H9 (cell line): ENCODE results near the gene RINT1. TPM values are rescaled to one million over a fixed set of nuclear protein-coding genes. Genes with fewer than 3 reads are reported as not detected.

Source experiments
- DNase-seq: peaks from one replicate; pipeline ENCODE4 v3.0.0-alpha.2; 2017
- H2AFZ ChIP-seq: one replicate; pipeline ENCODE4 v1.6.1; 2013; ENCODE audit warnings: mild to moderate bottlenecking, low read length, control low read depth, moderate library complexity
- H2AK5ac ChIP-seq: 2 replicates; pipeline ENCODE4 v1.6.1; 2013; ENCODE audit warnings: low read length, control low read depth, mixed read lengths; ENCODE audit not compliant: insufficient read length
- H2BK120ac ChIP-seq: one replicate; pipeline ENCODE4 v1.6.1; 2013; ENCODE audit warnings: low read depth, mild to moderate bottlenecking, low read length, control low read depth, inconsistent platforms; ENCODE audit not compliant: poor library complexity, severe bottlenecking
- H2BK12ac ChIP-seq: 2 replicates; pipeline ENCODE4 v1.6.1; 2013; ENCODE audit warnings: low read length, control low read depth, mixed read lengths, low read depth; ENCODE audit not compliant: insufficient read length
- H2BK15ac ChIP-seq: 2 replicates; pipeline ENCODE4 v1.6.1; 2013; ENCODE audit warnings: low read depth, low read length, control low read depth
- H2BK20ac ChIP-seq: one replicate; pipeline ENCODE4 v1.6.1; 2013; ENCODE audit warnings: low read depth, mild to moderate bottlenecking, low read length, control low read depth, inconsistent platforms; ENCODE audit not compliant: poor library complexity, severe bottlenecking
- H2BK5ac ChIP-seq: 2 replicates; pipeline ENCODE4 v1.6.1; 2013; ENCODE audit warnings: low read length, control low read depth, mixed read lengths; ENCODE audit not compliant: insufficient read length
- H3K14ac ChIP-seq: 2 replicates; pipeline ENCODE4 v1.6.1; 2013; ENCODE audit warnings: low read length, control low read depth; ENCODE audit not compliant: insufficient read depth
- H3K18ac ChIP-seq: 2 replicates; pipeline ENCODE4 v1.6.1; 2013; ENCODE audit warnings: low read depth, mild to moderate bottlenecking, mixed read lengths, low read length, control low read depth; ENCODE audit not compliant: insufficient read length
- H3K23ac ChIP-seq: 2 replicates; pipeline ENCODE4 v1.6.1; 2013; ENCODE audit warnings: low read length, control low read depth, mixed read lengths, low read depth; ENCODE audit not compliant: insufficient read length
- H3K23me2 ChIP-seq: 2 replicates; pipeline ENCODE4 v1.6.1; 2013; ENCODE audit warnings: low read depth, mild to moderate bottlenecking, mixed read lengths, low read length, control low read depth; ENCODE audit not compliant: insufficient read length, poor library complexity, severe bottlenecking
- H3K27ac ChIP-seq: 2 replicates; pipeline ENCODE4 v1.5.1; 2013; ENCODE audit warnings: low read length, control low read depth, mixed read lengths, low read depth; ENCODE audit not compliant: insufficient read length
- H3K27me3 ChIP-seq: 2 replicates; pipeline ENCODE4 v1.6.1; 2013; ENCODE audit warnings: low read length, control low read depth, inconsistent platforms; ENCODE audit not compliant: insufficient read depth
- H3K4ac ChIP-seq: 2 replicates; pipeline ENCODE4 v1.6.1; 2013; ENCODE audit warnings: low read depth, mild to moderate bottlenecking, control low read depth, inconsistent platforms, low read length, moderate library complexity
- H3K4me1 ChIP-seq: 2 replicates; pipeline ENCODE4 v1.6.1; 2013; ENCODE audit warnings: low read length, control low read depth, inconsistent platforms; ENCODE audit not compliant: insufficient read depth
- H3K4me2 ChIP-seq: 2 replicates; pipeline ENCODE4 v1.6.1; 2013; ENCODE audit warnings: low read length, control low read depth, mixed read lengths; ENCODE audit not compliant: insufficient read length, insufficient read depth
- H3K56ac ChIP-seq: 2 replicates; pipeline ENCODE4 v1.6.1; 2013; ENCODE audit warnings: low read depth, mild to moderate bottlenecking, mixed read lengths, low read length, control low read depth; ENCODE audit not compliant: insufficient read length
- H3K79me1 ChIP-seq: 2 replicates; pipeline ENCODE4 v1.6.1; 2013; ENCODE audit warnings: low read depth, mild to moderate bottlenecking, moderate library complexity, low read length, control low read depth, inconsistent platforms; ENCODE audit not compliant: insufficient read depth, poor library complexity, severe bottlenecking
- H3K79me2 ChIP-seq: 2 replicates; pipeline ENCODE4 v1.6.1; 2013; ENCODE audit warnings: low read length, control low read depth, inconsistent platforms; ENCODE audit not compliant: insufficient read depth
- H3K9ac ChIP-seq: 2 replicates; pipeline ENCODE4 v1.6.1; 2013; ENCODE audit warnings: low read length, control low read depth, mixed read lengths; ENCODE audit not compliant: insufficient read length; ENCODE audit errors: extremely low read depth
- H3K9me3 ChIP-seq: one replicate; pipeline ENCODE4 v1.6.1; 2013; ENCODE audit warnings: low read depth, low read length, inconsistent platforms; ENCODE audit not compliant: control insufficient read depth
- H3T11ph ChIP-seq: one replicate; pipeline ENCODE4 v1.6.1; 2013; ENCODE audit warnings: mild to moderate bottlenecking, low read length, control low read depth, inconsistent platforms
- H4K20me1 ChIP-seq: one replicate; pipeline ENCODE4 v1.6.1; 2013; ENCODE audit not compliant: control insufficient read depth, insufficient read length, insufficient read depth
- H4K5ac ChIP-seq: 2 replicates; pipeline ENCODE4 v1.6.1; 2013; ENCODE audit warnings: low read depth, mild to moderate bottlenecking, mixed read lengths, low read length, control low read depth; ENCODE audit not compliant: insufficient read length
- H4K8ac ChIP-seq: replicated peaks from 2 replicates; pipeline ENCODE4 v1.6.1; 2013; ENCODE audit warnings: low read length, control low read depth, mixed read lengths, low read depth; ENCODE audit not compliant: insufficient read length
- H4K91ac ChIP-seq: 2 replicates; pipeline ENCODE4 v1.6.1; 2013; ENCODE audit warnings: low read depth, mild to moderate bottlenecking, moderate library complexity, mixed read lengths, low read length, control low read depth; ENCODE audit not compliant: insufficient read length
- H3K27ac Mint-ChIP-seq, 3 experiments: 2 replicates in 2 of 3; 3 replicates in 1 of 3; pipeline ENCODE4 v1.8.0; 2020 to 2021; ENCODE audit warnings: mixed read lengths in 3 of 3, mild to moderate bottlenecking in 1 of 3, moderate library complexity in 1 of 3
- H3K27me3 Mint-ChIP-seq: 2 replicates; pipeline ENCODE4 v1.8.0; 2021; ENCODE audit warnings: low read depth, mild to moderate bottlenecking, moderate library complexity, mixed read lengths
- H3K36me3 Mint-ChIP-seq, 3 experiments: 2 replicates in 2 of 3; 3 replicates in 1 of 3; pipeline ENCODE4 v1.8.0; 2020 to 2021; ENCODE audit warnings: low read depth in 3 of 3, mixed read lengths in 3 of 3; ENCODE audit not compliant: insufficient read depth in 1 of 3
- H3K4me1 Mint-ChIP-seq, 2 experiments: 2 replicates each; pipeline ENCODE4 v1.8.0; 2020; ENCODE audit warnings: mixed read lengths in 2 of 2
- H3K4me3 Mint-ChIP-seq, 2 experiments: 2 replicates in 1 of 2; 3 replicates in 1 of 2; pipeline ENCODE4 v1.8.0; 2020 to 2021; ENCODE audit warnings: mild to moderate bottlenecking in 2 of 2, mixed read lengths in 2 of 2, moderate library complexity in 1 of 2
- H3K9me3 Mint-ChIP-seq, 2 experiments: 2 replicates in 1 of 2; 3 replicates in 1 of 2; pipeline ENCODE4 v1.8.0; 2020; ENCODE audit warnings: mild to moderate bottlenecking in 2 of 2, mixed read lengths in 2 of 2, moderate library complexity in 1 of 2
- WGBS: extraction: QIAGEN DNeasy Blood & Tissue Kit; methylation state at CpG from one replicate; pipeline ENCODE4 v1.1.7; 2013; ENCODE audit warnings: missing lambda C conversion rate, low lambda C conversion rate, mixed read lengths; ENCODE audit not compliant: insufficient read length; ENCODE audit errors: extremely low coverage; 5-methylcytosine and 5-hydroxymethylcytosine counted together
- total RNA-seq: library from RNA; stranded (reverse); gene quantifications from 2 replicates; pipeline ENCODE4 v1.2.1, GENCODE V29; 2021
- TF ChIP-seq, protein P1 (sequence below): fragments of 200-600 bp; sonication (generic); conservative IDR thresholded peaks from 3 replicates; pipeline ENCODE4 v1.8.0; 2021; ENCODE audit warnings: antibody characterized with exemption, mild to moderate bottlenecking

RINT1 gene
- total RNA-seq, 1 experiment from 2014 or later, result 21.5 TPM

DNA sequence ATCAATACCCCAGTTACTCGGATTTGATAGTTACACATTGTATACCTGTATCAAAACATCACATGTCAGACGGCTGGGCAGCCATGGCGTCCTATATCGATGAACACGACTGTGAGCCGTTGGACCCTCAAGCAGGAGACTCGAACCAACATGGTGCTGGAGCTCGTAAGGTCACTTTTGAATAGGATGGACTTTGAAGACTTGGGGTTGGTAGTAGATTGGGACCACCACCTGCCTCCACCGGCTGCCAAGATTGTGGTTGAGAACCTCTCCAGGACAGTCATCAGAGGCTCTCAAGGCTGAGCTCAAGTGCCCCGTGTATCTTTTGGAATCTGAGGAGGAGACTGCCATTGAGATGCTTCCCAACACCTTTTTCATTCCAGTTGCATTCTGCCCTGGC, 1.9 kb upstream of the RINT1 start:
- Histone ChIP-seq H2BK5ac (no peak overlapping the region), H3K23ac (no peak overlapping the region), H3T11ph (no peak overlapping the region), H3K27ac (no peak overlapping the region), H3K9me3 (no peaks in the 10 kb centered on the region), H3K79me1 (no peaks in the 10 kb centered on the region), H2AFZ (no peak overlapping the region), H2BK15ac (no peak overlapping the region), H4K91ac (no peak overlapping the region), H4K20me1 (no peaks in the 10 kb centered on the region), H2BK12ac (no peak overlapping the region), H4K5ac (no peak overlapping the region), H3K79me2 (no peaks in the 10 kb centered on the region), H3K4me1 (0 out of 2 replicates have a peak, but pooled peaks cover 2% of the 10 kb centered on the region), H3K56ac (no peak overlapping the region), H3K18ac (no peak overlapping the region), H3K14ac (no peak overlapping the region), H2BK20ac (no peak overlapping the region), H2AK5ac (no peak overlapping the region), H3K4ac (no peak overlapping the region), H3K23me2 (peaks cover 4% of the 10 kb centered on the region), H3K9ac (no peak overlapping the region), H4K8ac (no peak overlapping the region), H3K4me2 (no peak overlapping the region), H3K27me3 (no peaks in the 10 kb centered on the region), H2BK120ac (no peak overlapping the region)
- peaks cover under 1% of the 10 kb centered on the region; the same call in 1 of the 2 replicates for H3K27me3 Mint-ChIP-seq
- H3K4me3 Mint-ChIP-seq, result no peak overlapping the region
- WGBS, result no CpG with 5 or more reads among the region's 10 CpGs
- peaks cover 12 to 16% of the 10 kb centered on the region in 2 experiments for H3K4me1 Mint-ChIP-seq
- TF ChIP-seq, protein P1, sequence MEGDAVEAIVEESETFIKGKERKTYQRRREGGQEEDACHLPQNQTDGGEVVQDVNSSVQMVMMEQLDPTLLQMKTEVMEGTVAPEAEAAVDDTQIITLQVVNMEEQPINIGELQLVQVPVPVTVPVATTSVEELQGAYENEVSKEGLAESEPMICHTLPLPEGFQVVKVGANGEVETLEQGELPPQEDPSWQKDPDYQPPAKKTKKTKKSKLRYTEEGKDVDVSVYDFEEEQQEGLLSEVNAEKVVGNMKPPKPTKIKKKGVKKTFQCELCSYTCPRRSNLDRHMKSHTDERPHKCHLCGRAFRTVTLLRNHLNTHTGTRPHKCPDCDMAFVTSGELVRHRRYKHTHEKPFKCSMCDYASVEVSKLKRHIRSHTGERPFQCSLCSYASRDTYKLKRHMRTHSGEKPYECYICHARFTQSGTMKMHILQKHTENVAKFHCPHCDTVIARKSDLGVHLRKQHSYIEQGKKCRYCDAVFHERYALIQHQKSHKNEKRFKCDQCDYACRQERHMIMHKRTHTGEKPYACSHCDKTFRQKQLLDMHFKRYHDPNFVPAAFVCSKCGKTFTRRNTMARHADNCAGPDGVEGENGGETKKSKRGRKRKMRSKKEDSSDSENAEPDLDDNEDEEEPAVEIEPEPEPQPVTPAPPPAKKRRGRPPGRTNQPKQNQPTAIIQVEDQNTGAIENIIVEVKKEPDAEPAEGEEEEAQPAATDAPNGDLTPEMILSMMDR, result no peak
- no peak overlapping the region; a peak in 1 of 7 replicates for H3K27ac Mint-ChIP-seq
- H3K9me3 Mint-ChIP-seq, result no peaks in the 10 kb centered on the region
- H3K36me3 Mint-ChIP-seq, result peaks cover 0 to 7% (median 0%) of the 10 kb centered on the region in 3 experiments; a peak in 2 of 7 replicates
- DNase-seq, result no peak
